HCT116 (cell line): ENCODE measurements around the gene GPHN. TPM values are rescaled to one million over a fixed set of nuclear protein-coding genes. Genes with fewer than 3 reads are reported as not detected.

ENCODE experiments used
- ATAC-seq: fragments of 200-7000 bp; cut with Tn5 transposase; 2 replicates; pipeline ENCODE4 v1.9.1; 2020; ENCODE audit warnings: mild to moderate bottlenecking, moderate library complexity
- BruUV-seq: library from RNA; stranded (reverse); fragments of 400-500 nt; replicated peaks from 2 replicates; lab custom pipeline; 2021; lab: Mats Ljungman, UMichigan
- CTCF ChIA-PET: fragments of 300-600 bp; sonication (Branson Sonifier 250); formaldehyde crosslinking; loops from one replicate; lab custom pipeline; 2021; ENCODE audit warnings: antibody characterized with exemption; lab: Charles Lee
- POLR2A ChIA-PET: fragments of 300-600, 350-600 bp; sonication (Branson Sonifier 250); formaldehyde crosslinking; loops from one replicate; lab custom pipeline; 2021; ENCODE audit warnings: antibody characterized with exemption; lab: Charles Lee
- RAD21 ChIA-PET, 2 experiments: fragments of 300-600 bp; sonication (Branson Sonifier 250); formaldehyde crosslinking; loops; one replicate each; lab custom pipeline; 2023; ENCODE audit warnings: low total read pairs in 2 of 2; ENCODE audit not compliant: uncharacterized antibody in 2 of 2, unreplicated experiment in 2 of 2, low non-redundant PET in 1 of 2; lab: Charles Lee
- DNase-seq: peaks from one replicate; pipeline ENCODE4 v3.0.0-alpha.2; 2010; ENCODE audit warnings: low read depth, low spot score
- H2AFZ ChIP-seq: fragments of 200-600 bp; shearing (Covaris generic), sonication (generic); 2 replicates; pipeline ENCODE4 v1.6.1; 2017; ENCODE audit warnings: low read depth, mixed run types, mixed read lengths, antibody characterized with exemption, low read length; ENCODE audit not compliant: poor library complexity, severe bottlenecking
- H3K27ac ChIP-seq: 2 replicates; pipeline ENCODE4 v1.5.1; 2012; ENCODE audit warnings: low read depth, low read length
- H3K27me3 ChIP-seq: fragments of 200-600 bp; sonication (generic); 2 replicates; pipeline ENCODE4 v1.6.1; 2016; ENCODE audit warnings: mixed run types, low read length, mixed read lengths; ENCODE audit not compliant: insufficient read depth
- H3K36me3 ChIP-seq, 2 experiments: fragments of 200-500 bp in 1 of 2; fragments of 200-600 bp in 1 of 2; sonication (Bioruptor generic) in 1 of 2; sonication (generic) in 1 of 2; 2 replicates each; pipeline versions ENCODE4 v1.5.1 to v1.6.1; 2014 to 2016; ENCODE audit warnings: low read length in 2 of 2, inconsistent platforms in 1 of 2, mixed read lengths in 1 of 2, mixed run types in 1 of 2; ENCODE audit not compliant: insufficient read depth in 2 of 2, control insufficient read depth in 1 of 2
- H3K4me1 ChIP-seq, 2 experiments: fragments of 200-600 bp in 1 of 2; sonication (generic) in 1 of 2; 2 replicates each; pipeline versions ENCODE4 v1.5.1 to v1.6.1; 2012 to 2017; ENCODE audit warnings: low read length in 2 of 2, inconsistent platforms in 1 of 2, mild to moderate bottlenecking in 1 of 2, mixed read lengths in 1 of 2, mixed run types in 1 of 2, moderate library complexity in 1 of 2; ENCODE audit not compliant: insufficient read depth in 2 of 2, control insufficient read depth in 1 of 2
- H3K4me2 ChIP-seq: fragments of 200-600 bp; sonication (generic); 2 replicates; pipeline ENCODE4 v1.6.1; 2017; ENCODE audit warnings: mixed run types, low read length, mixed read lengths
- H3K4me3 ChIP-seq, 2 experiments: fragments of 200-600 bp in 1 of 2; sonication (generic) in 1 of 2; replicated peaks in 1 of 2; 2 replicates each; pipeline ENCODE4 v1.5.1; 2011 to 2016; ENCODE audit warnings: low read length in 2 of 2, control low read depth in 1 of 2, low read depth in 1 of 2, mild to moderate bottlenecking in 1 of 2, mixed read lengths in 1 of 2, mixed run types in 1 of 2
- H3K79me2 ChIP-seq: fragments of 200-600 bp; sonication (generic); 2 replicates; pipeline ENCODE4 v1.6.1; 2017; ENCODE audit warnings: mild to moderate bottlenecking, mixed run types, low read length, moderate library complexity, mixed read lengths; ENCODE audit not compliant: insufficient read depth
- H3K9ac ChIP-seq: fragments of 200-600 bp; sonication (generic); 2 replicates; pipeline ENCODE4 v1.6.1; 2016; ENCODE audit warnings: low read length, mixed read lengths
- H3K9me2 ChIP-seq: fragments of 200-600 bp; sonication (generic), shearing (Covaris generic); 2 replicates; pipeline ENCODE4 v1.6.1; 2017; ENCODE audit warnings: mixed run types, mild to moderate bottlenecking, moderate library complexity; ENCODE audit not compliant: insufficient read depth
- H3K9me3 ChIP-seq, 2 experiments: fragments of 200-500 bp in 1 of 2; fragments of 200-600 bp in 1 of 2; sonication (Bioruptor generic) in 1 of 2; sonication (generic) in 1 of 2; 2 replicates each; pipeline ENCODE4 v1.6.1; 2014 to 2017; ENCODE audit warnings: low read length in 2 of 2, mixed read lengths in 2 of 2, inconsistent platforms in 1 of 2, low read depth in 1 of 2, mild to moderate bottlenecking in 1 of 2, mixed run types in 1 of 2, moderate library complexity in 1 of 2; ENCODE audit not compliant: control insufficient read depth in 1 of 2, insufficient read depth in 1 of 2
- H4K20me1 ChIP-seq: fragments of 200-600 bp; sonication (generic), shearing (Covaris generic); 2 replicates; pipeline ENCODE4 v1.6.1; 2017; ENCODE audit warnings: mixed run types, mild to moderate bottlenecking, moderate library complexity; ENCODE audit not compliant: insufficient read depth
- CBX3 ChIP-seq: IDR thresholded peaks from 2 replicates; pipeline ENCODE4 v1.6.1; 2012; ENCODE audit warnings: low read depth
- CEBPB ChIP-seq: IDR thresholded peaks from 2 replicates; pipeline ENCODE4 v1.6.1; 2012; ENCODE audit warnings: low read depth
- EZH2 ChIP-seq: fragments of 200-600 bp; sonication (generic); IDR thresholded peaks from 2 replicates; pipeline ENCODE4 v1.6.1; 2017; ENCODE audit warnings: antibody characterized with exemption, mixed run types
- FOSL1 ChIP-seq: IDR thresholded peaks from 2 replicates; pipeline ENCODE4 v1.6.1; 2012; ENCODE audit warnings: low read depth
- JUND ChIP-seq: IDR thresholded peaks from 2 replicates; pipeline ENCODE4 v1.6.1; 2012
- RAD21 ChIP-seq: IDR thresholded peaks from 2 replicates; pipeline ENCODE4 v1.6.1; 2012; ENCODE audit warnings: low read depth, mild to moderate bottlenecking
- SP1 ChIP-seq: IDR thresholded peaks from 2 replicates; pipeline ENCODE4 v1.6.1; 2012; ENCODE audit warnings: low read depth
- TCF7L2 ChIP-seq: IDR thresholded peaks from 2 replicates; pipeline ENCODE4 v1.7.0; 2011; ENCODE audit warnings: borderline replicate concordance, inconsistent platforms; ENCODE audit not compliant: insufficient read depth, insufficient read length; ENCODE audit errors: extremely low read depth
- YY1 ChIP-seq: IDR thresholded peaks from 2 replicates; pipeline ENCODE4 v1.6.1; 2011; ENCODE audit warnings: low read length, low read depth, moderate library complexity, mild to moderate bottlenecking; ENCODE audit not compliant: insufficient replicate concordance; ENCODE audit errors: extremely low read depth
- intact Hi-C: fragments of 100-400 bp; cut with micrococcal nuclease; formaldehyde crosslinking; loops from 2 replicates; pipeline ENCODE4 v1.10.0; 2022
- total RNA-seq: library from RNA; stranded (reverse); gene quantifications from one replicate; pipeline ENCODE4 v1.2.1, GENCODE V29; 2021; ENCODE audit not compliant: unreplicated experiment
- TF ChIP-seq, protein P1 (sequence below): IDR thresholded peaks from 2 replicates; pipeline ENCODE4 v1.6.1; 2012; ENCODE audit warnings: low read depth

Gene GPHN
- total RNA-seq, 1 experiment from 2014 or later = 43.8 TPM

DNA sequence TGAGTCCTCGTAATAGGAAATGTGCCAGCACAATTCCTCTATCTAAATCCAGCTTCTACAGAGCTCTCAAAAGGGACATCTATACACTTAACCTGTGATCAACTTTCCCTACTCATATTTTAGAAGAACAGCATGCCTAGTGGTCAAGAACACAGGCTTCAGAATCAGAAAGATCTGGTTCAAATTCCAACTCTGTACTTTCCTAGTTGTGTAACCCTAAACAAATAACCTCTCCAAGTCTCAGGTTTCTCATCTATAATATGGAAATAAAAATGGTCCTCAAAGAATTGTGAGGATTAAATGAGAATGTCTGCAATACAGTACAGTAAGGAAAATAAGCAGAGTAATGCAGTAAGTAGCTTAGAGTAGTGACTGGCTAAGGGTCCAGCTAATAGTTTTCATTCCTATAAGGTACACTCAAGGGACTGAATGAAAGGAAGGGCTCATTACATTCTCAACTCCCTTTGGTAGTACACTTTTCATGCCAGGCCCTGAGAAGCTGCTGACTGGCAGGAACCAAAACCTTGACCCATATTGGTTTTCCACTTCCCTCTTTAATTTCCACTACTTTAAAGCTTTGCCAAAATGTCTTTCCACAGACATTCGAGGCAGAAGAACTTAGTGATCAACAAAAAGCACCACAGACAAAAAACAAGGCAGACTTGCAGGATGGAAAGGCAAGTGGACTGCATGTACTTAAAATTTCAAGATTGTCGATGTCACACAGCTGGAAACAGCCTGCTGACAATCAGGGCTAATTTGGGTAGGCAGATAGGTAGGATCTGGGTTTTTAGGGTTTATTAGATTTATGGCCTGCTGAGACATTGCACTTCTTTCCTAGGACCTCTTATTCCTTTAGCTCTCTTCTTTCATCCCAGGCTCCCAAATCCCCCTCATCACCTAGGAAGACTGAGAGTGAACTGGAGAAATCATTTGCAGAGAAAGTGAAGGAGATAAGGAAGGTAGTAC, 17.5 kb upstream of the GPHN start:
- no peaks in the 10 kb centered on the region for H3K36me3 ChIP-seq
- POLR2A ChIA-PET = no interaction called here
- TF ChIP-seq SP1 (no peak), TCF7L2 (no peak), CBX3 (no peak), FOSL1 (no peak), RAD21 (no peak)
- TF ChIP-seq, all 23 proteins: peak for 0
- H3K79me2 ChIP-seq = no peaks in the 10 kb centered on the region
- DNase-seq = no peak
- intact Hi-C loops = loop anchor here (10.0 kb wide), 1 partner anchor 254 kb away; no protein-coding TSS in a partner anchor
- H3K4me3 ChIP-seq = no peak overlapping the region
- no peaks in the 10 kb centered on the region for H3K9me2 ChIP-seq
- no TSS peak for BruUV-seq
- H3K4me1 ChIP-seq = no peaks in the 10 kb centered on the region
- no peak overlapping the region for H3K27ac ChIP-seq
- H3K4me2 ChIP-seq = no peak overlapping the region
- no peaks in the 10 kb centered on the region for H4K20me1 ChIP-seq
- no peak overlapping the region for H2AFZ ChIP-seq
- no peaks in the 10 kb centered on the region for H3K9me3 ChIP-seq
- no peak for ATAC-seq
- RAD21 ChIA-PET = no interaction called here
- H3K27me3 ChIP-seq = no peaks in the 10 kb centered on the region
- CTCF ChIA-PET = no interaction called here
- no peak overlapping the region for H3K9ac ChIP-seq

DNA sequence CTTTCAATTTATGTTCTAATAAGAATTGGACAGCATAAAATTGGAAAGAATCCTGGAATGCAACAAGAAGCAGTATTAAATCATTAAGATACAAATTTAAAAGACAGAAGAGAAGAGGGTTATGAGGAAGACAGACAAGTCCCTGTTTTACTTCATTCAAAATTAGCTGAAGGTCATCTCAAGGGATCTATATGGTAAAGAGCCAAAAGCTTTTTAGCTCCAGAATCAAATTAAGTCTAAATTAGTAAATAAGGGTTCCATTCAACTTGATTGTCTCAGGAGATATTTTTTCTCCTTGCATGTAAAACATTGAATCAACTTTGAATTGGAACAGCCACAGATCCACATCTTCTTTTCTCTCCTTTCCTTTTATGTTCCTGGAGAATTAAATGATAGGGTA, 14.2 kb upstream of the GPHN start:
- ChIA-PET RAD21 (no interaction called here), CTCF (no interaction called here), POLR2A (no interaction called here)
- no peaks in the 10 kb centered on the region for H3K9me3 ChIP-seq
- H3K79me2 ChIP-seq = no peaks in the 10 kb centered on the region
- H4K20me1 ChIP-seq = no peaks in the 10 kb centered on the region
- DNase-seq (no peak), ATAC-seq (no peak)
- H3K4me3 ChIP-seq = no peak overlapping the region
- intact Hi-C loops = loop anchor here (10.0 kb wide), 1 partner anchor 251 kb away; no protein-coding TSS in a partner anchor
- no peak overlapping the region for H3K4me2 ChIP-seq
- no peaks in the 10 kb centered on the region for H3K4me1 ChIP-seq
- TF ChIP-seq SP1 (no peak), EZH2 (no peak), FOSL1 (no peak), RAD21 (no peak), CEBPB (no peak), TCF7L2 (no peak), YY1 (no peak), JUND (no peak)
- TF ChIP-seq, protein P1, sequence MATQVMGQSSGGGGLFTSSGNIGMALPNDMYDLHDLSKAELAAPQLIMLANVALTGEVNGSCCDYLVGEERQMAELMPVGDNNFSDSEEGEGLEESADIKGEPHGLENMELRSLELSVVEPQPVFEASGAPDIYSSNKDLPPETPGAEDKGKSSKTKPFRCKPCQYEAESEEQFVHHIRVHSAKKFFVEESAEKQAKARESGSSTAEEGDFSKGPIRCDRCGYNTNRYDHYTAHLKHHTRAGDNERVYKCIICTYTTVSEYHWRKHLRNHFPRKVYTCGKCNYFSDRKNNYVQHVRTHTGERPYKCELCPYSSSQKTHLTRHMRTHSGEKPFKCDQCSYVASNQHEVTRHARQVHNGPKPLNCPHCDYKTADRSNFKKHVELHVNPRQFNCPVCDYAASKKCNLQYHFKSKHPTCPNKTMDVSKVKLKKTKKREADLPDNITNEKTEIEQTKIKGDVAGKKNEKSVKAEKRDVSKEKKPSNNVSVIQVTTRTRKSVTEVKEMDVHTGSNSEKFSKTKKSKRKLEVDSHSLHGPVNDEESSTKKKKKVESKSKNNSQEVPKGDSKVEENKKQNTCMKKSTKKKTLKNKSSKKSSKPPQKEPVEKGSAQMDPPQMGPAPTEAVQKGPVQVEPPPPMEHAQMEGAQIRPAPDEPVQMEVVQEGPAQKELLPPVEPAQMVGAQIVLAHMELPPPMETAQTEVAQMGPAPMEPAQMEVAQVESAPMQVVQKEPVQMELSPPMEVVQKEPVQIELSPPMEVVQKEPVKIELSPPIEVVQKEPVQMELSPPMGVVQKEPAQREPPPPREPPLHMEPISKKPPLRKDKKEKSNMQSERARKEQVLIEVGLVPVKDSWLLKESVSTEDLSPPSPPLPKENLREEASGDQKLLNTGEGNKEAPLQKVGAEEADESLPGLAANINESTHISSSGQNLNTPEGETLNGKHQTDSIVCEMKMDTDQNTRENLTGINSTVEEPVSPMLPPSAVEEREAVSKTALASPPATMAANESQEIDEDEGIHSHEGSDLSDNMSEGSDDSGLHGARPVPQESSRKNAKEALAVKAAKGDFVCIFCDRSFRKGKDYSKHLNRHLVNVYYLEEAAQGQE = no peak
- H2AFZ ChIP-seq = no peak overlapping the region
- H3K9ac ChIP-seq = no peak overlapping the region
- H3K36me3 ChIP-seq = no peaks in the 10 kb centered on the region
- no TSS peak for BruUV-seq
- no peaks in the 10 kb centered on the region for H3K9me2 ChIP-seq
- no peaks in the 10 kb centered on the region for H3K27me3 ChIP-seq
- H3K27ac ChIP-seq = no peak overlapping the region
